Hematopoietic multipotent progenitor cell treated with erythropoietin and hydrocortisone succinate and interleukin-3 and kit ligand, for 8 days (in vitro differentiated cells): Measurements from ENCODE around the gene RBPJ.
"Not testable (repeated sequence)": the region's sequence is repeated elsewhere in the genome, so short reads cannot be mapped to it uniquely, and the experiment has no call there.

Experiments used
- DNase-seq: peaks from one replicate; pipeline ENCODE4 v3.0.0-alpha.2; 2015

The RBPJ gene

GRCh38 chr4:26377328-26378311 lies 56.8 kb downstream of the RBPJ start:
- no peak for DNase-seq

- no peak for DNase-seq
These were observed 59.0 kb downstream of the RBPJ start for GRCh38 chr4:26379837-26380236.

GRCh38 chr4:26380740-26381139 lies 59.9 kb downstream of the RBPJ start:
- no peak for DNase-seq

- DNase-seq, result no peak
These were observed 63.7 kb downstream of the RBPJ start for GRCh38 chr4:26384380-26385057.

GRCh38 chr4:26385690-26386089 lies 64.9 kb downstream of the RBPJ start:
- DNase-seq, result no peak

- no peak for DNase-seq
These were observed 65.6 kb downstream of the RBPJ start for GRCh38 chr4:26386386-26386785.

GRCh38 chr4:26388671-26389070 lies 67.9 kb downstream of the RBPJ start:
- no peak for DNase-seq

- no peak for DNase-seq
These were observed 76.3 kb downstream of the RBPJ start for GRCh38 chr4:26397086-26397485.

GRCh38 chr4:26400132-26400531 lies 79.3 kb downstream of the RBPJ start:
- peak; percentile 13 for DNase-seq

GRCh38 chr4:26402017-26402416 lies 81.2 kb downstream of the RBPJ start:
- DNase-seq, result not testable (repeated sequence)

GRCh38 chr4:26402458-26402857 lies 81.6 kb downstream of the RBPJ start:
- no peak for DNase-seq

GRCh38 chr4:26404743-26405206 lies 84.0 kb downstream of the RBPJ start:
- peak; percentile 61 for DNase-seq

- DNase-seq, result no peak
These were observed 85.6 kb downstream of the RBPJ start for GRCh38 chr4:26406346-26406975.

- no peak for DNase-seq
These were observed 86.7 kb downstream of the RBPJ start for GRCh38 chr4:26407476-26407875.

GRCh38 chr4:26410385-26411293 lies 89.8 kb downstream of the RBPJ start:
- peak; percentile 75 for DNase-seq

GRCh38 chr4:26412381-26413372 lies 91.9 kb downstream of the RBPJ start:
- DNase-seq, result no peak

- DNase-seq, result no peak
These were observed 92.8 kb downstream of the RBPJ start for GRCh38 chr4:26413582-26413981.

GRCh38 chr4:26418107-26418506 lies 97.3 kb downstream of the RBPJ start:
- DNase-seq, result no peak

- DNase-seq, result no peak
These were observed 98.0 kb downstream of the RBPJ start for GRCh38 chr4:26418850-26419249.

- no peak for DNase-seq
These were observed 99.6 kb downstream of the RBPJ start for GRCh38 chr4:26420438-26420837.

GRCh38 chr4:26420913-26421312 lies 100.1 kb downstream of the RBPJ start:
- DNase-seq, result no peak
